PC-3 (cell line): ENCODE data around the gene STAG1.
"Not testable (repeated sequence)": the region's sequence is repeated elsewhere in the genome, so short reads cannot be mapped to it uniquely, and the experiment has no call there.

Experiments used
- EZH2 ChIP-seq: fragments of 300-600 bp; sonication (generic); IDR thresholded peaks from one replicate; pipeline ENCODE4 v1.6.1; 2017; ENCODE audit warnings: antibody characterized with exemption, mild to moderate bottlenecking, low read length; ENCODE audit not compliant: unreplicated experiment
- EZH2phosphoT487 ChIP-seq: fragments of 300-600 bp; sonication (generic); IDR thresholded peaks from 2 replicates; pipeline ENCODE4 v1.6.1; 2018; ENCODE audit warnings: mild to moderate bottlenecking, antibody characterized with exemption, low read length, borderline replicate concordance
- TF ChIP-seq, protein P1 (sequence below): fragments of 300-600 bp; sonication (generic); conservative IDR thresholded peaks from 2 replicates; pipeline ENCODE4 v1.5.1; 2017; ENCODE audit warnings: antibody characterized with exemption, low read depth, mild to moderate bottlenecking, low read length

DNA sequence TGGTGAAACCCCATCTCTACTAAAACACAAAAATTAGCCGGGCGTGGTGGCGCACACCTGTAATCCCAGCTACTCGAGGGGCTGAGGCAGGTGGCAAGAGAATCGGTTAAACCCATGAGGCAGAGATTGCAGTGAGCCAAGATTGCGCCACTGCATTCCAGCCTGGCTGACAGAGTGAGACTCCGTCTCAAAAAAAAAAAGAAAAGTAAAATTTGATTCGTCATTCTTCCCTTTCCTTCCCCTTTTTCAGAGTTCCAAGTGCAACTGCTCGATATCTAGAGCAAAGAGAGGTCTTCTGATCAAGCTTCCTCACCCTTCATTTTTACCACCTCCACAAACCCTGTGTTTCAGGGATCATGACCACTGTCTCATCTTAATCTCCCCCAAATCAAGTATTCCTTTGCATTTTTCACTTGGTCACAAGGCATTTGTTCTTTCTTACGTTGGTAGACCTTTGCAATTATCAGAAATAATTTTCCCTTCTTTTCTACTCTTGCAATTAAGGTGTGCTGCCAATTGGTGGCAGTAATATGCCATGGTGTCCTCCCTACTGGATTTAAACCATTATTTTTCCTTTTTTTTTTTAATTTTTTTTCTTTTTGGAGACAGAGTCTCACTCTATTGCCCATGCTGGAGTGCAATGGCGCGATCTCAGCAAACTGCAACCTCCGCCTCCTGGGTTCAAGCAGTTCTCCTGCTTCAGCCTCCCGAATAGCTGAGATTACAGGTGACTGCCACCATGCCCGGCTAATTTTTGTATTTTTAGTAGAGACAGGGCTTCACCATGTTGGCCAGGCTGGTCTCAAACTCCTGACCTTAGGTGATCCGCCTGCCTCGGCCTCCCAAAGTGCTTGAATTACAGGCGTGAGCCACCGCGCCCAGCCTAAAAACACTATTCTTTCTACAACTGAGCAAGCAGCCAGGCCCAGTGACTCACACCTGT, 6.3 kb upstream of the STAG1 start:
- TF ChIP-seq, protein P1, sequence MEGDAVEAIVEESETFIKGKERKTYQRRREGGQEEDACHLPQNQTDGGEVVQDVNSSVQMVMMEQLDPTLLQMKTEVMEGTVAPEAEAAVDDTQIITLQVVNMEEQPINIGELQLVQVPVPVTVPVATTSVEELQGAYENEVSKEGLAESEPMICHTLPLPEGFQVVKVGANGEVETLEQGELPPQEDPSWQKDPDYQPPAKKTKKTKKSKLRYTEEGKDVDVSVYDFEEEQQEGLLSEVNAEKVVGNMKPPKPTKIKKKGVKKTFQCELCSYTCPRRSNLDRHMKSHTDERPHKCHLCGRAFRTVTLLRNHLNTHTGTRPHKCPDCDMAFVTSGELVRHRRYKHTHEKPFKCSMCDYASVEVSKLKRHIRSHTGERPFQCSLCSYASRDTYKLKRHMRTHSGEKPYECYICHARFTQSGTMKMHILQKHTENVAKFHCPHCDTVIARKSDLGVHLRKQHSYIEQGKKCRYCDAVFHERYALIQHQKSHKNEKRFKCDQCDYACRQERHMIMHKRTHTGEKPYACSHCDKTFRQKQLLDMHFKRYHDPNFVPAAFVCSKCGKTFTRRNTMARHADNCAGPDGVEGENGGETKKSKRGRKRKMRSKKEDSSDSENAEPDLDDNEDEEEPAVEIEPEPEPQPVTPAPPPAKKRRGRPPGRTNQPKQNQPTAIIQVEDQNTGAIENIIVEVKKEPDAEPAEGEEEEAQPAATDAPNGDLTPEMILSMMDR: peak; percentile 69
- TF ChIP-seq EZH2, EZH2phosphoT487: not testable (repeated sequence)
